Keratinocyte (primary cell): ENCODE results near the gene TADA3. TPM values are rescaled to one million over a fixed set of nuclear protein-coding genes. Genes with fewer than 3 reads are reported as not detected.
A peak's percentile ranks its signal among the peaks of the same experiment; 100 is the strongest.

Source experiments
- DNase-seq: peaks from one replicate; pipeline ENCODE4 v3.0.0-alpha.2; 2011; ENCODE audit warnings: low read depth, missing footprints, low spot score
- FAIRE-seq: peaks from 2 replicates; lab custom pipeline; 2011; peaks lifted over from hg19 to GRCh38; lab: Jason Lieb, UNC
- H2AFZ ChIP-seq: 2 replicates; pipeline ENCODE4 v1.6.0; 2012; ENCODE audit warnings: low read length, control low read depth, inconsistent platforms; ENCODE audit not compliant: control insufficient read depth
- H3K27ac ChIP-seq: 2 replicates; pipeline ENCODE4 v1.5.1; 2011; ENCODE audit warnings: low read length; ENCODE audit not compliant: control insufficient read depth, insufficient read depth
- H3K27me3 ChIP-seq: 3 replicates; pipeline ENCODE4 v1.6.0; 2011; ENCODE audit warnings: low read length; ENCODE audit not compliant: control insufficient read depth, insufficient read depth; ENCODE audit errors: extremely low read depth
- H3K36me3 ChIP-seq, 2 experiments: 2 replicates in 1 of 2; 3 replicates in 1 of 2; pipeline ENCODE4 v1.5.1; 2011; ENCODE audit warnings: low read length in 2 of 2, mild to moderate bottlenecking in 1 of 2; ENCODE audit not compliant: control insufficient read depth in 2 of 2, insufficient read depth in 2 of 2; ENCODE audit errors: extremely low read depth in 1 of 2
- H3K4me1 ChIP-seq: 3 replicates; pipeline ENCODE4 v1.5.1; 2011; ENCODE audit warnings: low read length; ENCODE audit not compliant: control insufficient read depth, insufficient read depth; ENCODE audit errors: extremely low read depth
- H3K4me2 ChIP-seq: 3 replicates; pipeline ENCODE4 v1.6.0; 2011; ENCODE audit warnings: low read depth, low read length; ENCODE audit not compliant: control insufficient read depth, insufficient read depth; ENCODE audit errors: extremely low read depth
- H3K4me3 ChIP-seq, 3 experiments: fragments of 200-600 bp in 1 of 3; sonication (generic) in 1 of 3; 2 replicates in 2 of 3; 3 replicates in 1 of 3; pipeline ENCODE4 v1.5.1; 2011 to 2016; ENCODE audit warnings: low read length in 3 of 3, mild to moderate bottlenecking in 3 of 3, control low read depth in 2 of 3, inconsistent platforms in 1 of 3, low read depth in 1 of 3, mixed read lengths in 1 of 3, mixed run types in 1 of 3, moderate library complexity in 1 of 3; ENCODE audit not compliant: control insufficient read depth in 2 of 3, insufficient read depth in 2 of 3; ENCODE audit errors: extremely low read depth in 1 of 3
- H3K79me2 ChIP-seq: 2 replicates; pipeline ENCODE4 v1.6.0; 2012; ENCODE audit warnings: low read length; ENCODE audit not compliant: control insufficient read depth, insufficient read depth
- H3K9ac ChIP-seq: 3 replicates; pipeline ENCODE4 v1.6.0; 2011; ENCODE audit warnings: low read length; ENCODE audit not compliant: control insufficient read depth, insufficient read depth; ENCODE audit errors: extremely low read depth
- H3K9me1 ChIP-seq: 3 replicates; pipeline ENCODE4 v1.6.0; 2011; ENCODE audit warnings: low read length; ENCODE audit not compliant: control insufficient read depth, insufficient read depth; ENCODE audit errors: extremely low read depth
- H3K9me3 ChIP-seq: 2 replicates; pipeline ENCODE4 v1.5.1; 2012; ENCODE audit warnings: low read depth, low read length; ENCODE audit not compliant: control insufficient read depth
- H4K20me1 ChIP-seq: 3 replicates; pipeline ENCODE4 v1.6.0; 2011; ENCODE audit warnings: low read length; ENCODE audit not compliant: control insufficient read depth, insufficient read depth; ENCODE audit errors: extremely low read depth
- EZH2 ChIP-seq: IDR thresholded peaks from one replicate; pipeline ENCODE4 v1.6.1; 2012; ENCODE audit warnings: inconsistent platforms, mild to moderate bottlenecking, low read length, moderate library complexity
- dilution Hi-C: fragments of 300-500 bp; cut with MboI; formaldehyde crosslinking; loops from one replicate; pipeline ENCODE4 v1.7.0; 2020; ENCODE audit warnings: low sequenced_read_pairs; ENCODE audit not compliant: extremely low pct_ligation_motif_present
- polyA plus RNA-seq, 5 experiments: library from polyadenylated mRNA; depleted of rRNA in 3 of 5; stranded (reverse) in 3 of 5; stranded (forward) in 1 of 5; unstranded in 1 of 5; fragments of >200 nt; gene quantifications; 1 replicate in 1 of 5; 2 replicates in 3 of 5; 3 replicates in 1 of 5; pipeline versions ENCODE4 v1.2.1 to v1.2.3, GENCODE V29; 2011 to 2012; ENCODE audit warnings: missing spikeins in 2 of 5, low read depth in 1 of 5, low replicate concordance in 1 of 5
- TF ChIP-seq, protein P1 (sequence below), 3 experiments: IDR thresholded peaks in 1 of 3; conservative IDR thresholded peaks in 1 of 3; optimal IDR thresholded peaks in 1 of 3; 2 replicates in 2 of 3; 3 replicates in 1 of 3; pipeline versions ENCODE3 to v1.5.1; 2011; ENCODE audit warnings: low read length in 3 of 3, mild to moderate bottlenecking in 3 of 3, moderate library complexity in 2 of 3, control low read depth in 1 of 3, inconsistent platforms in 1 of 3; ENCODE audit not compliant: insufficient read depth in 2 of 3; ENCODE audit errors: extremely low read depth in 1 of 3

TADA3 gene
- polyA plus RNA-seq, 1 donor (not counting 4 experiments of a cell fraction or from before 2014, with no cell fraction given), result 29.6 TPM

DNA sequence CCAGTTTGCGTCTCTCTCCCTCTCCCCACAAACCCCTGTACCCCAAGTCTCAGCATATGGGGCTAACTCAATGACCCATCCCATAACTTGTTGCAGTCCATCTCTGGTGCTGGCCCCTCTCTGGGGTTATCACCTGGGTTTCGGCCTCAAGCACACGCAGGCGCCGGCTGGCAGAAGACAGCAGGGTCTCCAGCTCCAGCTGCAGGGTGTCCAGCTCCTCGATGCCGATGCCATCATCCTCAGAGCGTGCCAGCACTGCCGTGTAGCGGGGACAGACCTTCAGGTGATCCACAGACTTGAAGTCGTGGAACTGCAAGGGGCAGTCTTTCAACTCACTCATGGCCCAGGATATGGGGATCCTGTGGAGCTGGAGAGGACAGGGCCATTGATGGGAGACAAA is 1.1 kb downstream of the TADA3 start:
- Histone ChIP-seq H3K79me2 (peaks cover 41% of the 10 kb centered on the region), H3K9ac (no peak overlapping the region), H3K4me2 (peak overlapping the region; percentile 97), H3K9me1 (no peaks in the 10 kb centered on the region), H3K36me3 (peaks cover 19 to 38% of the 10 kb centered on the region in 2 experiments), H3K27ac (no peak overlapping the region), H4K20me1 (no peaks in the 10 kb centered on the region), H3K4me1 (peaks cover 14% of the 10 kb centered on the region), H3K9me3 (no peaks in the 10 kb centered on the region), H3K27me3 (no peaks in the 10 kb centered on the region), H3K4me3 (no peak overlapping the region), H2AFZ (no peak overlapping the region)
- dilution Hi-C loops, result no loop called here
- no peak for DNase-seq
- no peak for TF ChIP-seq EZH2
- TF ChIP-seq, protein P1, sequence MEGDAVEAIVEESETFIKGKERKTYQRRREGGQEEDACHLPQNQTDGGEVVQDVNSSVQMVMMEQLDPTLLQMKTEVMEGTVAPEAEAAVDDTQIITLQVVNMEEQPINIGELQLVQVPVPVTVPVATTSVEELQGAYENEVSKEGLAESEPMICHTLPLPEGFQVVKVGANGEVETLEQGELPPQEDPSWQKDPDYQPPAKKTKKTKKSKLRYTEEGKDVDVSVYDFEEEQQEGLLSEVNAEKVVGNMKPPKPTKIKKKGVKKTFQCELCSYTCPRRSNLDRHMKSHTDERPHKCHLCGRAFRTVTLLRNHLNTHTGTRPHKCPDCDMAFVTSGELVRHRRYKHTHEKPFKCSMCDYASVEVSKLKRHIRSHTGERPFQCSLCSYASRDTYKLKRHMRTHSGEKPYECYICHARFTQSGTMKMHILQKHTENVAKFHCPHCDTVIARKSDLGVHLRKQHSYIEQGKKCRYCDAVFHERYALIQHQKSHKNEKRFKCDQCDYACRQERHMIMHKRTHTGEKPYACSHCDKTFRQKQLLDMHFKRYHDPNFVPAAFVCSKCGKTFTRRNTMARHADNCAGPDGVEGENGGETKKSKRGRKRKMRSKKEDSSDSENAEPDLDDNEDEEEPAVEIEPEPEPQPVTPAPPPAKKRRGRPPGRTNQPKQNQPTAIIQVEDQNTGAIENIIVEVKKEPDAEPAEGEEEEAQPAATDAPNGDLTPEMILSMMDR (optimal IDR thresholded peaks at IDR 0.05 in 1 of 3, IDR thresholded peaks at IDR 0.05 in 1 of 3, conservative IDR thresholded peaks at IDR 0.05 in 1 of 3; ENCODE audit: extremely low read depth in 1 of 3, insufficient read depth in 2 of 3, low read length in 3 of 3), result no peak
- FAIRE-seq, result no peak

DNA sequence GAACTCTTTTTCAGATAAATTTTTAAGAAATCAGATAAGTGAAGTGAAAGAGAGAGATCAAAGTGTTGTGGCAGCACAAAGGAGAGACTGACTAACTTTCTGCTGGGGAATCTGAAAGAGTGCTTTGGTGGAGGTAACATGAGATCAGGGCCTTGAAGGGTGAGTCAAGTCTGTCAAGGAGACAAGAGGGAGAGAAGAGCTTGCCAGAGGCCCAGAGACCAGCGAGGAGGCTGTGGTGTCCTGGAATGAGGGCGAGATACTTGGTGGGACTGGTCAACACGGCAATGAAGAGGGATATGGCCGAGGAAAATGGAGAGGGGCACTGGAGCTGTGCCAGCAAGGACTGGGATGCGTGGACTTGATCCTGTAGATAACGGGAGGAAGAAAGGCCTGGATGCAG is 4.6 kb downstream of the TADA3 start:
- Histone ChIP-seq H3K27ac (no peak overlapping the region), H3K36me3 (peaks cover 26 to 36% of the 10 kb centered on the region in 2 experiments), H3K4me3 (no peak overlapping the region), H3K9me3 (no peaks in the 10 kb centered on the region), H2AFZ (no peak overlapping the region), H3K79me2 (peaks cover 9% of the 10 kb centered on the region), H3K4me2 (no peak overlapping the region), H4K20me1 (no peaks in the 10 kb centered on the region), H3K9me1 (no peaks in the 10 kb centered on the region), H3K4me1 (peaks cover 8% of the 10 kb centered on the region), H3K9ac (no peak overlapping the region), H3K27me3 (no peaks in the 10 kb centered on the region)
- DNase-seq (no peak), FAIRE-seq (no peak)
- no peak for TF ChIP-seq EZH2
- TF ChIP-seq, protein P1 (optimal IDR thresholded peaks at IDR 0.05 in 1 of 3, IDR thresholded peaks at IDR 0.05 in 1 of 3, conservative IDR thresholded peaks at IDR 0.05 in 1 of 3; ENCODE audit: extremely low read depth in 1 of 3, insufficient read depth in 2 of 3, low read length in 3 of 3), result no peak
- dilution Hi-C loops, result no loop called here
